ENCODE measurements around the gene PLA2G1B.

PLA2G1B gene

GRCh38 chr12:120327593-120327992 lies at the start of gene PLA2G1B:
Gene PLA2G1B, minus strand, starts transcription at chr12:120327779. Its CDS starts 26 bp downstream, at chr12:120327753.
- DNase-seq (ENCODE audit: low spot score): no peak

- DNase-seq (ENCODE audit: low spot score): no peak
Observed at GRCh38 chr12:120376934-120377572, 49.5 kb upstream of the PLA2G1B start.

GRCh38 chr12:120376416-120376815 lies 48.8 kb upstream of the PLA2G1B start:
- DNase-seq (ENCODE audit: low spot score): no peak

- DNase-seq (ENCODE audit: low spot score): no peak
Observed at GRCh38 chr12:120376009-120376408, 48.4 kb upstream of the PLA2G1B start.

- DNase-seq (ENCODE audit: low spot score): no peak
Observed at GRCh38 chr12:120373683-120374082, 46.1 kb upstream of the PLA2G1B start.

GRCh38 chr12:120370343-120371243 lies 43.0 kb upstream of the PLA2G1B start:
- DNase-seq (ENCODE audit: low spot score): no peak

GRCh38 chr12:120369603-120370342 lies 42.2 kb upstream of the PLA2G1B start:
- no peak for DNase-seq (ENCODE audit: low spot score)

- DNase-seq (ENCODE audit: low spot score): no peak
Observed at GRCh38 chr12:120368789-120369602, 41.4 kb upstream of the PLA2G1B start, which contains the start of gene MSI1. Gene MSI1, minus strand, starts transcription at chr12:120369164. Its CDS starts 73 bp downstream, at chr12:120369091.

GRCh38 chr12:120367924-120368788 lies 40.6 kb upstream of the PLA2G1B start:
- DNase-seq (ENCODE audit: low spot score): no peak

- no peak for DNase-seq (ENCODE audit: low spot score)
Observed at GRCh38 chr12:120367233-120367923, 39.8 kb upstream of the PLA2G1B start.

GRCh38 chr12:120366845-120367232 lies 39.3 kb upstream of the PLA2G1B start:
- DNase-seq (ENCODE audit: low spot score): no peak

- no peak for DNase-seq (ENCODE audit: low spot score)
Observed at GRCh38 chr12:120366341-120366705, 38.7 kb upstream of the PLA2G1B start.

GRCh38 chr12:120365675-120366340 lies 38.2 kb upstream of the PLA2G1B start:
- no peak for DNase-seq (ENCODE audit: low spot score)

GRCh38 chr12:120364487-120364886 lies 36.9 kb upstream of the PLA2G1B start:
- no peak for DNase-seq (ENCODE audit: low spot score)

- no peak for DNase-seq (ENCODE audit: low spot score)
Observed at GRCh38 chr12:120363274-120363855, 35.8 kb upstream of the PLA2G1B start.

GRCh38 chr12:120362516-120363273 lies 35.1 kb upstream of the PLA2G1B start:
- DNase-seq (ENCODE audit: low spot score): no peak

- DNase-seq (ENCODE audit: low spot score): peak; percentile 85
Observed at GRCh38 chr12:120361506-120362208, 34.1 kb upstream of the PLA2G1B start.

GRCh38 chr12:120359128-120359527 lies 31.5 kb upstream of the PLA2G1B start:
- DNase-seq (ENCODE audit: low spot score): no peak
